HG02885 (cell line): ENCODE measurements around the gene DBP.

Source experiments
- ATAC-seq: cut with Tn5 transposase; IDR thresholded peaks from one replicate; pipeline ENCODE4 v1.9.1; 2021; ENCODE audit warnings: mild to moderate bottlenecking; ENCODE audit not compliant: unreplicated experiment, poor library complexity

The DBP gene

DNA sequence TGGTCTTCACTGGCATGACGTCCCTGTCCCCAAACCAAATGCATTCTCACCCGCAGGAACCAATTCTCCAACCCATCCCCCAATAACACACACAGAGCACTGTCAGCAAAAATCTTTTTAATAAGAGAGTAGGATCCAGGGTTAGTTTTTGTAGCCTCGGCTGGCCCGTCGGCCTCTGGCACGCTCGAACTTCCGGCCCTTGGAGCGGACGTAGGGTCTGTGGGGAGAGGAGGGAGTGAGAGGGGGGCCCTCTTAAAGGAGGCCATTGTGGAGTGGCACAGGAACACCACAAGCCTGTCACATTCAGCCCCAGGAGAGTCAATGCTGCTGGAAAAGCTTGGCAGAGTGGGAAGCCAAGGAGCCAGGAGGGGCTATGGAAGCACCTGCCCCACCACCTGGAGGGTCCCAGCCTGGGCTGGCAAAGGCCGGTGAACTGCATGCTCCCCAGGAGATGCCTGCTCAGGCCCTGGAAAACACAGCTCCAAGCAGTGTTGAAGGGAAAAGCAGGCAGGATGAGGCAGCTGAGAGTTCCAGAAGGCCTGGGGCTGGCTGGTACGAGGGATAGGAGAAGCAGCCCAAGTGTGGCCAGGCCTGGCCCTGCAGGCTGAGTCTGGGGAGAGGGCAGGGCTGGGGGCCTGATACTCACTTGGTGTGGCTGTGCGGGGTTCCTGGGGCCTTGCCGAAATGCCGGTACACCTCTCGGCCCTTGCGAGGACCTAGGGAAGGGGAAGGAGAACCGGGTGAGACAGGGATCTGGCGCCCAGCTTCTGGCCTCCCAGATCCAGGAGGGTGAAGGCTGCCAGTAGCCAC lies 21.7 kb downstream of the DBP start:
- no peak for ATAC-seq

DNA sequence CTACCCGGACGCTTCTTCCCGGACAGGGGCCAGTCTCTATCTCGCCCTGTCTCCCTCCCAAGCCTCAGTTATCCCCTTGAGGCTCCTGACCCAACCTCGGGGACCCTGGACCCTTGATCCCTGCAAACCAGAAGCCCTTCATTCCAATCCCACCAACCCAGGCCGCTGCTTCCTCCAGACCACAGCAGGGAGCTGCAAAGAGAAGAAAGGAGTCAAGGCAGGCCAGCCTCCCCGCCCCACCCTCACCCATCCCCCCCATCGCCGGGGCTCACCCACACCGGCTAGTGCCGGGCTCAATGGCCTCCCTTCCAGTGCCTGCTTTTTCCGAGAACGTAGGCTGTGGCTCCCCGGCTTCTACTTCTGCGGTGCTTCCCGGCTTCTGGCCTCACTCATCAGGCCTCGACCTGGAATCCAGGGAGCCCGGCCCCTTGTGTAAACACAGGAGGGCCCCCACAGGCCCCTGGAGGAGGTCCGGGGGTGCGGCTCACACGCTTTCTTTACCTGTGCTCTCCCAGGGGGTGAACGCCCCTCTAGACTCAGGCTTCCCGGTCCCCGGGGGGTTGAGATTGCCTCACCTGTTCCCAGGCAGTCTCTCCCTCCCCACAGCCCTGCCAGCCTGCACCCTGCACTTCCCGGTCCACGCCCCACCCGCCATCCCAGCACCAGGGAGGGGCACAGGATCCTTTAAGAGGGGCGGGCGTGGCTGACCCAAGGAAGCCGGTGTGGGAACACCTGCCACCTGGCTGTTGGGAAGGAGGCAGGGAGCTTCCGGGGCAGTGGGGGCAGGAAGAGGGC lies 22.5 kb downstream of the DBP start, which contains the start of gene FAM83E:
Gene FAM83E, minus strand, starts transcription at position 641 of the 795 bp plus-strand sequence. CDS start 1,704 bp downstream, outside the sequence.
- ATAC-seq, result no peak

DNA sequence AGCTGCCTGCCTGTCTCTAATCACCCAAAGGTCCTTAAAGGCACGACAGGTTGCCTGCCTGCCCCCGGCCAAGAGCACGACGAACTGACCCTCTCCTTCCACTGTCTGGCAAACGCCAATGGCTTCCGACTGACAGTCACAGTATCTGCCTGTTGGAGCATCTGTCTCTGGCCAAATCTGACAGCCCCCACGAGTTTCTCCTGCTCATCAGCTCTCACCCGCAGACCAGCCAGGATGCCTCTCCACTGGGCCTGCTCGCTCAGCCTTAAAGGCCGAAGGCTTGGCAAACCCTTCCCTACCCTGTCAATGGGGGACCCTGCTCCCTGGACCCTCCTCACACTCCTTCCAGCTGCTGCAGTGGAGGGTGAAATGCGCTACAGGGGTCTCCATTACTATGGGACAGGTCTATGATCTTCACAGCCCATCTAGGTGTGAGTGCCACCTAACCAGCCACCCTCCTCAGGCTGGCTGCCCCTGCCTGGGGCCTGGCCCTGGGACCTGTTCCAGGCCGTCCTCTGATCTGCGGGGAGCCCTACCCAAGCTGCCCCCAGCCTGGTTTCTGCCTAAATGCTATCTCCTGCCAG lies 23.2 kb downstream of the DBP start:
- ATAC-seq, result no peak

DNA sequence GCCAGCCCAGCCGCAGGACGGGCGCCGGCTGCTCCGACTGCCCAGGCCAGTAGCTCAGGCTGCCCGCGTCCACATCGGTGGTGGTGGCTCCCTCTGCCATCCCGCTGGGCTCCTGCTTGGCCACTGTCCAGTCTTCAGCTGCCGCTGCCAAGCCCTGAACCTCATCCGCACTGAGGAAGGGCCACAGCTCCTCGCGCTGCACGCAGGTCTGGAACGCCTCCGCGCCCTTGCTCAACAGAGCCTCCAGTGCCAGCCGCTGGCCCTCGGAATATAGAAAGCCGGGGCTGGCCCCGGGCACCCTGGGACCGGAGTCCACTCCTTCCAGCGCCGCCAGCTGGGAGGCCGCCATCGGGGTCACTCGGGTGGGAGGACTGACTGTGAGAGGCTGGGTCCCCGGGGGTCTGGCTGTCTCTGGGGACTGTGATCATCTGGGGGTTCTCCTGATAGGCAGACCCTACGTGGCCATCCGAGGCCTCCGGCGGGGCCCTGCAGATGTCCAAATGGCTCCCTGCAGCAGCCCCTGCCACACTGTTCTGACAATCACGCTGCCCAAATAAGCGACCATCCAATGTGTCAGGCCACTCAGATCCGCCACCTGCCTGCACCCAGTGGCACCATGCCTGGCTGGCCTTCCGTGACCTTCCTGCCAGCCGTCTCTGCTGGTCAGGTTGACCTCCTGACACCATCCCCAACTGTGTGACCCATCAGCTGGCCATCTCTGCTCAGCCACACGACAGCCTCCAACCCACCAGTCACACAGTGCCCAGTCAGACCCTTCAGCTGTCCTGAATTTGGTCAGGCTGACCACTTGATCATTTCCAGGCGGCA lies 23.9 kb downstream of the DBP start:
- ATAC-seq, result no peak

DNA sequence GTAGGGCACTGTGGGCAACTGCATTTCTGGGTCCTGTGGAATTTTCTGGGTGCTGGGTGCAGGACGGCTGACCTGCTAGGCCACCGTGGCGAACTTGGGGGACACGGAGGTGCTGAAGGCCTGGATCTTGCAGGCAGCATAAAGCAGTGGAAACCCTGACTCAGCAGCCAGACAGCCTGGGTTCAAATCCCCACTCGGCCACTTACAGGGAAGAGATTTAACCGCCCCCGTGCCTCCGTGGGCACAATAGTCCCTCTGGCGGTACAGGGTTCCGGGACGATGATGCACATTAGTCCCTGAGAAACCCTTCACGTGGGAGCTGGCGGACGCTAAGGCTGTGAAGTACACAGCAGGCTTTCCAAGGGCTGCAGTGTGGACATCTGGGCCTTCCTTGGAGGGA lies 25.3 kb downstream of the DBP start:
- ATAC-seq, result no peak

DNA sequence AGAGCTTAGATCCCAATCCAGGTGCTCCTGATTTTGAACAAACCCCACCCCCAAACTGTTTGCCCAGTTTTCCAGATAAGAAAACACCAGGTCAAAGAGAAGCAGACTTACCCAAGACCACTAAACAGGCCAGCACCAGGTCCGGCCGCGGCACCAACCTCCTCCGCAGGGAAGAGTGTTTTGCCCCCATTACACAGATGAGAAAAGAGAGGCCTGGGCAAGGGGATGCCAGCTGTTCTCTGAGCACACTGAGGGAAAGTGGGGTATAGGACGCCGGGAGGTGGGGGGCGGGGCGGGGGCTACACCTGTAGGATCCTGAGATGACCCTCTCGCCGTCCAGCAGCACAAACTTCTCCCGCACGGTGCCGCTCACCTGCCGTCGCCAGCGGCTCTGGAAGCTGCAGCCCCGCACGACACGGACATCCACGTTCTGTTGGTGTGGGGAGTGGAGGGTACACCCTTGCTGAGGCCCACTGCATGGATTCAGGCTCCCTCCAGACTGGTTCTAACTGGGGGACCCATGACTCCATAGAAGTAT lies 27.5 kb downstream of the DBP start:
- ATAC-seq, result no peak

DNA sequence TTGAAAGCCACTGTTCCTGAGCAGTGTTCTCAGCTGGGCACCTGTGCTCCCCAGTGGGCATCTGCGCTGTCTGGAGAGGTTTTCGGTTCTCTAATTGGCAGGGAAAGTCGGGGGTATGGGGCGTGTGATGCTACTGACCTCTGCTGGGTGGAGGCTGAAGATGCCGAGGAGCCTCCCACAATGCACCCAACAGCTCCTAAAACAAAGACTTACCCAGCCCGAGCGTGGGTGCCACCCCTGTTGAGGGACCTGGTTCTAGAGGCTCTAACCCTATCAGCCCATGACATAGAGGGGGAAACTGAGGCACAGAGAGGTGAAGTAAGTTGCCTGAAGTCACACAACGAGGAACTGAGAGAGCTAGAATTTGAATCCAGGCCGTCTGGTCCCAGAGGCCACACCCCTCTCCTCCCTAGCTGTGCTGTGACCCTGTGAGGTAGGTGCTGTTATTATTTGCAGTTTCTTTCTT lies 28.3 kb downstream of the DBP start:
- ATAC-seq, result peak; percentile 54

DNA sequence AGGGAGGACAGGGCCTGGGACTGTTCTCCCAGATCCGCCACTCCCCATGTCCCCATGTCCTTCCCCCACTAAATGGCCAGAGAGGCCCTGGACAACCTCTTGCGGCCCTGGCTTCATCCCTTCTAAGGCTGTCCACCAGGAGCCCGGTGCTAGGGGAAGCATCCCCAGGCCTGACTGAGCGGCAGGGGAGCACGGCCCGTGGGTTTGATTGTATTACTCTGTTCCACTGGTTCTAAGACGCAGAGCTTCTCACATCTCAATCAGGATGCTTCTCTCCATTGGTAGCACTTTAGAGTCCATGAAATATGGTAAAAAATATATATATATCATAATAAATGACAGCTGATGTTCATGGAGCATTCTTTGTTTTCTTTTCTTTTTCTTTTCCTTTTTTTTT lies 29.8 kb downstream of the DBP start:
- ATAC-seq, result no peak

DNA sequence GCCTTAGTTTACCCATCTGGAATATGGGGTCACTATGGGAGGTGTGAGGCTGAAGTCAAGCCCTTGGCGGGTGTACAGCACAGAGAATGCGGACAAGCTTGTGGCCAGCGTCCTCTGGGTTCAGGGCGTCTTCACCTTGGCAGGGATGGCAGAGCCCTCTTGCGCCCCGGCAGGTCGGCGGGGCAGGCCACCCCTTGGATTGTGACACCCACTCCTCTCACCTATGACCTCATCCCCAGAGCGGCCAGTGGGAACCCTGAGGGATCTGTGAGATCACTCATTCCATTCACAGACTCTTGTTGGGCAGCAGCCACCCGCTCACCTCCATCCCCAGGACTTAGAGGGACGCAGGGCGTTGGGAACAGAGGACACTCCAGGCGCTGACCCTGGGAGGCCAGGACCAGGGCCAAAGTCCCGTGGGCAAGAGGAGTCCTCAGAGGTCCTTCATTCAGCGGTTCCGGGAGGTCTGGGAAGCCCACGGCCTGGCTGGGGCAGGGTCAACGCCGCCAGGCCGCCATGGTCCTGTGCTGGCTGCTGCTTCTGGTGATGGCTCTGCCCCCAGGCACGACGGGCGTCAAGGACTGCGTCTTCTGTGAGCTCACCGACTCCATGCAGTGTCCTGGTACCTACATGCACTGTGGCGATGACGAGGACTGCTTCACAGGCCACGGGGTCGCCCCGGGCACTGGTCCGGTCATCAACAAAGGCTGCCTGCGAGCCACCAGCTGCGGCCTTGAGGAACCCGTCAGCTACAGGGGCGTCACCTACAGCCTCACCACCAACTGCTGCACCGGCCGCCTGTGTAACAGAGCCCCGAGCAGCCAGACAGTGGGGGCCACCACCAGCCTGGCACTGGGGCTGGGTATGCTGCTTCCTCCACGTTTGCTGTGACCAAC lies 30.5 kb downstream of the DBP start, which contains the start of gene SPACA4:
Gene SPACA4, plus strand, starts transcription at position 280 of the 896 bp plus-strand sequence. Its CDS starts 237 bp downstream, at position 517.
- ATAC-seq, result no peak

DNA sequence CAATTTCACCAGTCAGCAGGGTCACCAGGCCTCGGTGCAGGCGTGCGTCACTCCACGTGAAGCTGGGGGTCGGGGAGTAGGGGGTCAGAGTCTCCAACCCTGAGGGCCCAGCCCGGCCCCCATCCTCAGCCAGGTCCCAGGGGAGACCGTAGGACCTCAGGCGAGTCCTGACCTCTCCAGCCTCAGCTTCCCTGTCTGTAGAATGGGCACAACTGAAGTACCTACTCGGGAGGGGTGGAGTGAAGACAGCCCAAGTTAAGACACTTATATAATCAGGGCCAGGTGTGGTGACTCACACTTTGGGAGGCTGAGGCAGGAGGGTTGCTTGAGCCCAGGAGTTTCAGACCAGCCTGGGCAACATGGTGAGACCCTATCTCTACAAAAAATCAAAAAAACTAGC lies 33.3 kb downstream of the DBP start:
- ATAC-seq, result no peak

DNA sequence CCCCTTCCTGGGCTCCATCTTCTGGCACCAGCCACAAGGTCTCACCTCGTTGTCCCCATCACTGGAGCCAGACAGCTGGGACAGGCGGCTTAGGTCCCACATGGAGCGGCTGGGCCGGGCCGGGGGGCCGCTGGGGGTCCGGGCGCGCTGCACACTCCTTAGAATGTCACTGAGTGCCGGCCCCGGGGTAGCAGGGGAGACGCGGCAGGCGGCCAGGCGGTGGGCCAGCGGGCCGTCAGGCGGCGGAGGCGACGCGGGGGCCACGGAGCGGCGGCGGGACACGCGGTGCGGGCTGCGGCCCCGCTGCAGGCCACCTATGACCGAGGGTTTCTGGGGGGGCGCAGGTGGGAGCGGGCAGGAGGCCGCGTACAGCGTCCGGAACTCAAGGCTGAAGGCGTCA lies 33.7 kb downstream of the DBP start:
- no peak for ATAC-seq

DNA sequence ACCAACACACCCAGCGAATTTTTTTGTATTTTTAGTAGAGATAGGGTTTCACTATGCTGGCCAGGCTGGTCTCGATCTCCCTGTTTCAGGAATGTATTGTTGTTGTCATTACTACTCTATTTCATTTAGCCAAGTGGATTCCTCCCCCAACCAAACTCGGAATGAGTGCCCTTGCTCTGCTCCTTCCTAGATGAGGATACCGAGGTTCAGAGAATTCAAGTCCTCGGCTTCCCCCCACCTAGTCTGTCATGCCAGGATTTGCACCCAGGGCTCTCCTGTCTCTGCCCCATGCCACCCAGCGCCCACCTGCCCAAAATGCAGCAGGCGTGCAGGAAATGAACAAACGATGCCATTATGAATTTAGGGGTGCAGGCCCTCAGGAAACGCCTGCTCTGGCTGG lies 34.2 kb downstream of the DBP start:
- ATAC-seq, result no peak

DNA sequence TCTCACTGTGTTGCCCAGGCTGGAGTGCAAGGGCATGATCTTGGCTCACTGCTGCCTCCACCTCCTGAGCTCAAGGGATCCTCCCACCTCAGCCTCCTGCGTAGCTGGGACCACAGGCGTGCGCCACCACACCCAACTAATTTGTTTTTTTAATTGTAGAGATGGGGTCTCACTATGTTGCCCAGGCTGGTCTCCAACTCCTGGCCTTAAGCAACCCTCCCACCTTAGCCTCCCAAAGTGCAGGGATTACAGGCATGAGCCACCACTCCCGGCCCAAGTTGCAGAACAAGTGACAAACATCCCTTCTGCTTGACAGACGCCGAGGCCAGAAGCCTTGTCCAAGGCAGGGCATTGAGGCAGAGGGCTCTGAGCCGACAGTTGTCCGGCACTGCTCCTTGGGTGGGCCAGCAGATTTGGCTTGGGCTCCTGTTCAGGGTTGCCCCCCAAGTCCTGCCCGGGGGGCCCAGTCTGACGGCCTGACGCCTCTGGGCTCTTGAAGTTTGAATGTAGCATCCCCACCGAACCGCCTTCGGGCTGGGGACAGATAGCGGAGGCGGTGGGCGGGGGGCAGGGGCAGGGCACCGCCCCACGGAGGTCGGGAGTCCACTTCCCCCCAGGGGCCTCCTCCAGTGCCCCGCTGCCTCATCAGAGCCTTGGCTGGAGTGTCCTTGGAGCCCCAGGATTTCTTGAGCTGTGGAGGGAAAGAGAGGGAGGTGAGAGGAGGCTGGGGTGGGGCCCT lies 36.3 kb downstream of the DBP start:
- ATAC-seq, result no peak

DNA sequence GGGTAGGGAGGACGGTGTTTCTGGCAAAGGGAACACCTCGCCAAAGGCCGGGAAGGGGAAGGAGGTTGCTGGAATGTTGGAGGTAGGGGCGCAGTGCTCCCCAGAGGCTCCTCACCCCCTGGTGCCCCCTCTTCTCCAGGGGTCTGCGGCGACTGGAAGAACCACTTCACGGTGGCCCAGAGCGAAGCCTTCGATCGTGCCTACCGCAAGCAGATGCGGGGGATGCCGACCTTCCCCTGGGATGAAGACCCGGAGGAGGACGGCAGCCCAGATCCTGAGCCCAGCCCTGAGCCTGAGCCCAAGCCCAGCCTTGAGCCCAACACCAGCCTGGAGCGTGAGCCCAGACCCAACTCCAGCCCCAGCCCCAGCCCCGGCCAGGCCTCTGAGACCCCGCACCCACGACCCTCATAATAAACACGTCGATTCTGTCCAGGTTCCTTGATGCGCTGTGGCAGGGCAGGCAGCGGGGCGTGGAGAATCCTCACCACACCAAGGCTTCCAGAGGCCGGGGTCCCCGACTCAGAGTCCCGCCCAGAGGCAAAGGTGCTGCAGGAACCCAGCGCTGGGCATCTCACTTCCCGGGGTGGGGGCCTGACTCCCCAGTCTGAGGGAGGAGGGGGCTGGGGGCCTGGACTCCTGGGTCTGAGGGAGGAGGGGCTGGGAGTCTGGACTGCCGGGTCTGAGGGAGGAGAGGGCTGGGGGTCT lies 38.0 kb downstream of the DBP start:
- ATAC-seq, result no peak

DNA sequence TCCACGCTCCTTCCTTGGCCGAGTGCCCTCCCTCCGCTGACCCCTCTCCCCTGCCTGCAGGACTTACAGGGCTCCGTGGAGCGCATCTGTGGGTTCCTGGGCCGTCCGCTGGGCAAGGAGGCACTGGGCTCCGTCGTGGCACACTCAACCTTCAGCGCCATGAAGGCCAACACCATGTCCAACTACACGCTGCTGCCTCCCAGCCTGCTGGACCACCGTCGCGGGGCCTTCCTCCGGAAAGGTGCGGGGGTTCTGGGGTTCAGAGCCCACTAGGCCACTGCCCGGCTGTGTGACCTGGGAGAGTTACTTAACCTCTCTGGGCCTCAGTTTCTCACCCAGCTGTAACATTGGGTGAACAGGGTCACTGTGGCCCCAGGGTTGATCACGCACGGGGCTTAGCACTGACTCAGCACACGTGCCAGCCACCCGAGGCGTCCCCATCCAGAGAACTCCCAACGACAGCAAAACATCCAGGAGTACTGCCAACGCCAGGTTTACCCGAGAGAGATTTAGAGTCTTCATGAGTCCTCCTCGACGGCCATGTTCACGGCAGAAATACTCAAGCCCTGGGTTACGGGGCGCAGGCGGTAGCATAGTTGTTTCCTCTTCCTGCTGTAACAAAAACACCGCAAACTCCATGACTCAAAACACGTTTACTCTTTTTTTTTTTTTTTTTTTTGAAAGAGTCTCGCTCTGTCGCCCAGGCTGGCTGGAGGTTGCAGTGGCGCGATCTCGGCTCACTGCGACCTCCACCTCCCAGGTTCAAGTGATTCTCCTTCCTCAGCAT lies 40.3 kb downstream of the DBP start:
- ATAC-seq, result no peak

DNA sequence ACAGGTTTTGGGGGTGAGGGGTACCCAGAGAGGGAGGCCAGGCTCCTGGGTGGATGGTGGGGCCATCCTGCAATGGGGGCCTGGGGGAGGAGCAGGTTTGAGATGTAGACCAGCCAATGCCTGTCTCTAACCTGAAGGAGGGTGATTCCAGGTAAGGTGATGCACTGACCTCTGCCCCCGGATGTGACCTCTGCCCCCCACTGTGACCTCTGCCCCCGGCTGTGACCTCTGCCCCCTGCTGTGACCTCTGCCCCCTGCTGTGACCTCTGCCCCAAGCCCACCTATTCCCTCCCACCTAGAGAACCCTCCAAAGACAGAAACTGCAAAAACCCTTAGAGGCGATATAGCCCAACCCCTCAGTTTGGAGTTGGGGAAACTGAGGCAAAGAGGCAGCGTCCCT lies 40.9 kb downstream of the DBP start:
- ATAC-seq, result no peak

DNA sequence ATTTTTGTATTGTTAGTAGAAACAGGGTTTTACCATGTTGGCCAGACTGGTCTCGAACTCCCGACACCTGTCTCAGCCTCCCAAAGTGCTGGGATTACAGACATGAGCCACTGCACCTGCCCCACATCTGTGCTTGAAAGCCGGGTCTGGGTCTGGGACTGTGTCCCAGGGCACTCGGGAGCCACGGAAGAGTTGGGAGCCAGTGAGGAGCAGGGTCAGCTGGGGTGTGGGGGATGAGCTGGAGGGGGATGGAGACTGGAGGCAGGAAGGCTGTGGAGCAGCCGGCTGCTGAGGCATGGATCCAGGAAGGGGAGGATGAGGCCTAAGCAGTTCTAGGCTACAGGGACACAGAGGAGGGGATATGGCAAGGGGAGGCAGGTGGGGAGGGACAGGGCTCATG lies 41.3 kb downstream of the DBP start:
- no peak for ATAC-seq
